KMS-11 (cell line): Measurements from ENCODE around the gene CRB2.

Source experiments
- H2AFZ ChIP-seq: fragments of 200-600 bp; sonication (generic); 2 replicates; pipeline ENCODE4 v1.6.1; 2016; ENCODE audit warnings: antibody characterized with exemption, mixed run types, low read depth
- H3K27ac ChIP-seq: fragments of 200-600 bp; sonication (generic); 2 replicates; pipeline ENCODE4 v1.6.1; 2016; ENCODE audit warnings: mild to moderate bottlenecking, mixed run types
- H3K27me3 ChIP-seq: fragments of 200-600 bp; sonication (generic); 2 replicates; pipeline ENCODE4 v1.6.1; 2017; ENCODE audit warnings: mild to moderate bottlenecking, low read depth, mixed run types, moderate library complexity; ENCODE audit not compliant: insufficient read depth
- H3K36me3 ChIP-seq: fragments of 200-600 bp; sonication (generic); 2 replicates; pipeline ENCODE4 v1.6.1; 2017; ENCODE audit warnings: mild to moderate bottlenecking, mixed run types; ENCODE audit not compliant: insufficient read depth
- H3K4me1 ChIP-seq: fragments of 200-600 bp; sonication (generic); 2 replicates; pipeline ENCODE4 v1.6.1; 2016; ENCODE audit warnings: mild to moderate bottlenecking, low read depth, mixed run types; ENCODE audit not compliant: poor library complexity, severe bottlenecking
- H3K4me2 ChIP-seq: fragments of 200-600 bp; sonication (generic); 2 replicates; pipeline ENCODE4 v1.7.0; 2016; ENCODE audit warnings: mild to moderate bottlenecking, mixed run types
- H3K4me3 ChIP-seq: fragments of 200-600 bp; sonication (generic); IDR thresholded peaks from 2 replicates; pipeline ENCODE4 v1.6.1; 2017; ENCODE audit warnings: low read depth, low read length, mixed read lengths; ENCODE audit not compliant: insufficient read depth
- H3K79me2 ChIP-seq: fragments of 200-600 bp; sonication (generic); 2 replicates; pipeline ENCODE4 v1.6.1; 2016; ENCODE audit warnings: low read depth, mixed run types; ENCODE audit not compliant: insufficient read depth
- H3K9ac ChIP-seq: fragments of 200-600 bp; sonication (generic); 2 replicates; pipeline ENCODE4 v1.6.1; 2016; ENCODE audit warnings: mild to moderate bottlenecking, mixed run types
- H4K20me1 ChIP-seq: fragments of 200-600 bp; sonication (generic); 2 replicates; pipeline ENCODE4 v1.6.1; 2016; ENCODE audit warnings: mild to moderate bottlenecking, mixed run types; ENCODE audit not compliant: insufficient read depth
- CTCF ChIP-seq: fragments of 200-600 bp; sonication (generic); conservative IDR thresholded peaks from 2 replicates; pipeline ENCODE4 v1.6.1; 2017; ENCODE audit warnings: low read depth, mild to moderate bottlenecking, antibody characterized with exemption, low read length, moderate library complexity, mixed read lengths

Gene CRB2

GRCh38 chr9:123342247-123342646 lies 13.8 kb upstream of the CRB2 start:
- H3K4me1 ChIP-seq: peaks cover 35% of the 10 kb centered on the region
- H3K36me3 ChIP-seq: no peaks in the 10 kb centered on the region
- H3K9ac ChIP-seq: no peak overlapping the region
- no peak overlapping the region for H3K4me2 ChIP-seq
- no peak overlapping the region for H2AFZ ChIP-seq
- H3K27ac ChIP-seq: no peak overlapping the region
- no peaks in the 10 kb centered on the region for H3K27me3 ChIP-seq
- no peak overlapping the region for H3K4me3 ChIP-seq
- H3K79me2 ChIP-seq: no peaks in the 10 kb centered on the region
- no peaks in the 10 kb centered on the region for H4K20me1 ChIP-seq
- no peak for TF ChIP-seq CTCF

GRCh38 chr9:123343443-123344191 lies 12.4 kb upstream of the CRB2 start:
- H2AFZ ChIP-seq: no peak overlapping the region
- H3K27ac ChIP-seq: no peak overlapping the region
- H3K4me2 ChIP-seq: no peak overlapping the region
- no peaks in the 10 kb centered on the region for H3K79me2 ChIP-seq
- no peaks in the 10 kb centered on the region for H3K27me3 ChIP-seq
- no peak for TF ChIP-seq CTCF
- H3K4me3 ChIP-seq: no peak overlapping the region
- H3K4me1 ChIP-seq: peaks cover 21% of the 10 kb centered on the region
- H3K9ac ChIP-seq: no peak overlapping the region
- no peaks in the 10 kb centered on the region for H3K36me3 ChIP-seq
- H4K20me1 ChIP-seq: no peaks in the 10 kb centered on the region

GRCh38 chr9:123344192-123344949 lies 11.6 kb upstream of the CRB2 start:
- H3K9ac ChIP-seq: no peak overlapping the region
- H4K20me1 ChIP-seq: no peaks in the 10 kb centered on the region
- H3K4me1 ChIP-seq: peaks cover 16% of the 10 kb centered on the region
- no peak for TF ChIP-seq CTCF
- no peaks in the 10 kb centered on the region; the same call in 1 of the 2 replicates for H3K27me3 ChIP-seq
- H3K4me3 ChIP-seq: no peak overlapping the region
- H3K36me3 ChIP-seq: no peaks in the 10 kb centered on the region
- H3K79me2 ChIP-seq: no peaks in the 10 kb centered on the region
- H2AFZ ChIP-seq: no peak overlapping the region
- H3K27ac ChIP-seq: no peak overlapping the region
- H3K4me2 ChIP-seq: no peak overlapping the region

GRCh38 chr9:123345567-123345955 lies 10.4 kb upstream of the CRB2 start:
- Histone ChIP-seq H3K4me1 (peaks cover 12% of the 10 kb centered on the region), H3K79me2 (no peaks in the 10 kb centered on the region), H3K4me2 (no peak overlapping the region), H3K36me3 (no peaks in the 10 kb centered on the region), H4K20me1 (no peaks in the 10 kb centered on the region), H3K27me3 (no peaks in the 10 kb centered on the region; the same call in 1 of the 2 replicates), H3K9ac (no peak overlapping the region), H2AFZ (no peak overlapping the region), H3K4me3 (no peak overlapping the region), H3K27ac (no peak overlapping the region)
- TF ChIP-seq CTCF: no peak
